HEK293 (cell line): ENCODE results near the gene LAMA5.

Experiments
- CTCF ChIA-PET: fragments of 350-600 bp; formaldehyde crosslinking; extraction: SDS; loops from one replicate; lab custom pipeline; 2021; ENCODE audit warnings: antibody characterized with exemption; lab: Yijun Ruan, JAX
- POLR2A ChIA-PET: fragments of 300-600 bp; formaldehyde crosslinking; extraction: SDS; loops from one replicate; lab custom pipeline; 2020; ENCODE audit warnings: antibody characterized with exemption, inconsistent platforms; lab: Yijun Ruan, JAX
- H3K27ac ChIP-seq: fragments of 200-500 bp; sonication (Bioruptor generic); 2 replicates; pipeline ENCODE4 v1.5.1; 2014; ENCODE audit warnings: low read depth, low read length, control low read depth, inconsistent platforms; ENCODE audit errors: extremely low read depth
- H3K36me3 ChIP-seq, 2 experiments: fragments of 200-500 bp in 1 of 2; sonication (Bioruptor generic) in 1 of 2; 1 replicate in 1 of 2; 2 replicates in 1 of 2; pipeline ENCODE4 v1.5.1; 2014 to 2017; ENCODE audit warnings: inconsistent platforms in 2 of 2, low read length in 2 of 2; ENCODE audit not compliant: control insufficient read depth in 2 of 2, insufficient read depth in 1 of 2
- H3K4me1 ChIP-seq: fragments of 200-500 bp; sonication (Bioruptor generic); 2 replicates; pipeline ENCODE4 v1.5.1; 2014; ENCODE audit warnings: mild to moderate bottlenecking, low read length, inconsistent platforms; ENCODE audit not compliant: control insufficient read depth, insufficient read depth
- H3K4me3 ChIP-seq: 2 replicates; pipeline ENCODE4 v1.5.1; 2011; ENCODE audit warnings: low read depth, mild to moderate bottlenecking, control low read depth, low read length, moderate library complexity
- H3K9me3 ChIP-seq: fragments of 200-500 bp; sonication (Bioruptor generic); 2 replicates; pipeline ENCODE4 v1.5.1; 2014; ENCODE audit warnings: low read depth, low read length, inconsistent platforms; ENCODE audit not compliant: control insufficient read depth, insufficient read depth
- GLIS2 ChIP-seq: fragments of 450-650 bp; formaldehyde crosslinking; IDR thresholded peaks from 2 replicates; pipeline ENCODE4 v1.5.1; 2016; ENCODE audit warnings: missing biosample characterization, missing genetic modification characterization
- KLF1 ChIP-seq: fragments of 450-650 bp; formaldehyde crosslinking; IDR thresholded peaks from 2 replicates; pipeline ENCODE4 v1.5.1; 2016; ENCODE audit warnings: missing biosample characterization, missing genetic modification characterization
- KLF7 ChIP-seq: fragments of 450-650 bp; formaldehyde crosslinking; IDR thresholded peaks from 2 replicates; pipeline ENCODE4 v1.5.1; 2016; ENCODE audit warnings: missing biosample characterization, missing genetic modification characterization, borderline replicate concordance
- KLF8 ChIP-seq: fragments of 450-650 bp; formaldehyde crosslinking; IDR thresholded peaks from 2 replicates; pipeline ENCODE4 v1.5.1; 2016; ENCODE audit warnings: missing biosample characterization, missing genetic modification characterization
- ZNF174 ChIP-seq: fragments of 450-650 bp; formaldehyde crosslinking; IDR thresholded peaks from 2 replicates; pipeline ENCODE4 v1.5.0; 2017; ENCODE audit warnings: missing biosample characterization, mild to moderate bottlenecking, missing genetic modification characterization
- ZNF214 ChIP-seq: fragments of 450-650 bp; formaldehyde crosslinking; IDR thresholded peaks from 2 replicates; pipeline ENCODE4 v1.5.1; 2017; ENCODE audit warnings: missing biosample characterization, mild to moderate bottlenecking, missing genetic modification characterization, borderline replicate concordance
- ZNF239 ChIP-seq: fragments of 450-650 bp; formaldehyde crosslinking; IDR thresholded peaks from 2 replicates; pipeline ENCODE4 v1.5.1; 2016; ENCODE audit warnings: missing biosample characterization, missing genetic modification characterization
- ZNF24 ChIP-seq: fragments of 450-650 bp; formaldehyde crosslinking; IDR thresholded peaks from 2 replicates; pipeline ENCODE4 v1.5.1; 2016; ENCODE audit warnings: missing biosample characterization, missing genetic modification characterization
- ZNF266 ChIP-seq: fragments of 450-650 bp; formaldehyde crosslinking; IDR thresholded peaks from 2 replicates; pipeline ENCODE4 v1.5.1; 2016; ENCODE audit warnings: missing biosample characterization, missing genetic modification characterization, low read depth
- ZNF335 ChIP-seq: fragments of 450-650 bp; formaldehyde crosslinking; conservative IDR thresholded peaks from 2 replicates; pipeline ENCODE4 v1.5.1; 2016; ENCODE audit warnings: missing biosample characterization, missing genetic modification characterization
- ZNF350 ChIP-seq: fragments of 450-650 bp; formaldehyde crosslinking; IDR thresholded peaks from 2 replicates; pipeline ENCODE4 v1.5.0; 2017; ENCODE audit warnings: missing biosample characterization, mild to moderate bottlenecking, missing genetic modification characterization
- ZNF423 ChIP-seq: fragments of 450-650 bp; formaldehyde crosslinking; IDR thresholded peaks from 2 replicates; pipeline ENCODE4 v1.5.1; 2016; ENCODE audit warnings: missing biosample characterization, missing genetic modification characterization
- ZNF521 ChIP-seq: fragments of 450-650 bp; formaldehyde crosslinking; IDR thresholded peaks from 2 replicates; pipeline ENCODE4 v1.5.1; 2017; ENCODE audit warnings: missing biosample characterization, mild to moderate bottlenecking, missing genetic modification characterization
- ZNF610 ChIP-seq: fragments of 450-650 bp; formaldehyde crosslinking; IDR thresholded peaks from 2 replicates; pipeline ENCODE4 v1.5.1; 2016; ENCODE audit warnings: missing biosample characterization, missing genetic modification characterization, borderline replicate concordance
- TF ChIP-seq, protein P1 (sequence below): fragments of 450-650 bp; formaldehyde crosslinking; IDR thresholded peaks from 2 replicates; pipeline ENCODE4 v1.5.1; 2016; ENCODE audit warnings: missing biosample characterization, missing genetic modification characterization
- TF ChIP-seq, protein P2 (sequence below): fragments of 450-650 bp; formaldehyde crosslinking; IDR thresholded peaks from 2 replicates; pipeline ENCODE4 v1.5.1; 2016; ENCODE audit warnings: missing biosample characterization, missing genetic modification characterization
- TF ChIP-seq, protein P3 (sequence below): fragments of 450-650 bp; formaldehyde crosslinking; IDR thresholded peaks from 2 replicates; pipeline ENCODE4 v1.5.1; 2016; ENCODE audit warnings: missing biosample characterization, missing genetic modification characterization
- TF ChIP-seq, protein P4 (sequence below): fragments of 450-650 bp; formaldehyde crosslinking; IDR thresholded peaks from 2 replicates; pipeline ENCODE4 v1.5.1; 2016; ENCODE audit warnings: missing biosample characterization, missing genetic modification characterization
- TF ChIP-seq, protein P5 (sequence below): fragments of 450-650 bp; formaldehyde crosslinking; IDR thresholded peaks from 2 replicates; pipeline ENCODE4 v1.5.1; 2016; ENCODE audit warnings: missing biosample characterization, missing genetic modification characterization
- TF ChIP-seq, protein P6 (sequence below): fragments of 450-650 bp; formaldehyde crosslinking; IDR thresholded peaks from 2 replicates; pipeline ENCODE4 v1.5.1; 2016; ENCODE audit warnings: missing biosample characterization, missing genetic modification characterization, borderline replicate concordance
- TF ChIP-seq, protein P7 (sequence below): fragments of 450-650 bp; formaldehyde crosslinking; IDR thresholded peaks from 2 replicates; pipeline ENCODE4 v1.5.1; 2017; ENCODE audit warnings: missing biosample characterization, missing genetic modification characterization

Gene LAMA5

DNA sequence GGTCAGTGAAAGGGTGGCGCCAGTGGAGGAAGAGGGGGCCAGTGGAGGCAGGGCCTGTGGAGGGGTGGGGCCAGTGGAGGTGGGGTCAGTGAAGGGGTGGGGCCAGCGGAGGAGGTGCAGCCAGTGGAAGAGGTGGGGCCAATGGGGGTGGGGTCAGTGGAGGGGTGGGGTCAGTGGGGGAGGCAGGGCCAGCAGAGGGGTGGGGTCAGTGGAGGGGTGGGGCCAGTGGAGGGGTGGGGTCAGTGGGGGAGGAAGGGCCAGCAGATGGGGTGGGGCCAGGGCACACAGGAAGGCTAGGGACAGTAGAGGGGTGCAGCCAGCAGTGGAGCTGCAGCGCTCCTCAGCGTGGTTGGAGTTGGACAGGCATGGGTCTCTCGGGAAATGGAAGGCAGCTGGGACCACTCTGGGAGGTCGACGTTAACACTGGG is 45.6 kb downstream of the LAMA5 start:
- H3K9me3 ChIP-seq, result no peaks in the 10 kb centered on the region
- ChIA-PET POLR2A (no interaction called here), CTCF (no interaction called here)
- no peaks in the 10 kb centered on the region for H3K4me1 ChIP-seq
- H3K4me3 ChIP-seq, result no peak overlapping the region
- H3K27ac ChIP-seq, result no peak overlapping the region
- peaks cover 0 to 70% of the 10 kb centered on the region in 2 experiments; a peak in 2 of 3 replicates for H3K36me3 ChIP-seq
- TF ChIP-seq KLF8 (tag by site-specific recombination) (peak; percentile 65), KLF1 (tag by site-specific recombination) (0 out of 2 replicates have a peak, but pooled peaks have one; percentile 55)
- TF ChIP-seq, protein P1, sequence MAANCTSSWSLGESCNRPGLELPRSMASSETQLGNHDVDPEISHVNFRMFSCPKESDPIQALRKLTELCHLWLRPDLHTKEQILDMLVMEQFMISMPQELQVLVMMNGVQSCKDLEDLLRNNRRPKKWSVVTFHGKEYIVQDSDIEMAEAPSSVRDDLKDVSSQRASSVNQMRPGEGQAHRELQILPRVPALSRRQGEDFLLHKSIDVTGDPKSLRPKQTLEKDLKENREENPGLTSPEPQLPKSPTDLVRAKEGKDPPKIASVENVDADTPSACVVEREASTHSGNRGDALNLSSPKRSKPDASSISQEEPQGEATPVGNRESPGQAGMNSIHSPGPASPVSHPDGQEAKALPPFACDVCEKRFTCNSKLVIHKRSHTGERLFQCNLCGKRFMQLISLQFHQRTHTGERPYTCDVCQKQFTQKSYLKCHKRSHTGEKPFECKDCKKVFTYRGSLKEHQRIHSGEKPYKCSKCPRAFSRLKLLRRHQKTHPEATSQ (tag by site-specific recombination), result no peak

DNA sequence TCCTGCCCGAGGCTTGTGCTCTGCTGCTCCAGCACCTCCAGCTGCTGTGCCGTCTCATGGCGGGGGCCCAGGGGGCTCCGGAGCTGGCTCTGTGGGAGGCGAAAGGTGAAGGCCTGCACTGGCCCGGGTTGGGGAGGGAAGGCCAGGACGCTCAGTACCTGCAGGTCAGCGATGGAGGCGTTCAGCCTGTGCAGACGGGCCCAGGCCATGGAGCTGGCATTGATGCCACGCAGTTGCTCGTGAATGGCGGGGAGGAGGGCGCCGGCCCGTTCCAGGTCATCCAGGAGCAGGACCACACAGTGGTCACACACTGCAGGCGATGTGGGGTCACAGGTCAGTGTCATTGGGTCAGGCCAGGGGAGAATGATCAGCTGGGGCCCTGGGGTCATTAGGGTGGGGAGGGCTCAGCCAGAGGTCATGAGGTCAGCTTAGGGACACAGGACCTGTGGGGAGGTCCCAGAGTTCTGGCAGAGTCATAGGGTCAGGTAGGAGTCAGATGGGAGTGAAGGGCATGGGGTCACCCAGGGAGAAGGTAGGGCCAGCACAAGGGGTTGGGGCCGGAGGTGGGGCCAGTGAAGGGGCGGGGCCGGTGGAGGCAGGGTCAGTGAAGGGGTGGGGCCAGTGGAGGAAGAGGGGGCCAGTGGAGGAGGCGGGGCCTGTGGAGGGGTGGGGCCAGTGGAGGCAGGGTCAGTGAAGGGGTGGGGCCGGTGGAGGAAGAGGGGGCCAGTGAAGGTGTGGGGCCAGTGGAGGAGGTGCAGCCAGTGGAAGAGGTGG is 46.3 kb downstream of the LAMA5 start:
- H3K27ac ChIP-seq, result no peak overlapping the region
- CTCF ChIA-PET, result interaction anchor here (0.8 kb wide), 1 partner anchor 62 kb away, joined by 4 read pairs; no protein-coding TSS in a partner anchor
- peaks cover 0 to 71% of the 10 kb centered on the region in 2 experiments; a peak in 2 of 3 replicates for H3K36me3 ChIP-seq
- TF ChIP-seq ZNF266 (tag by site-specific recombination) (no peak), ZNF174 (no peak), ZNF350 (tag by site-specific recombination) (no peak), GLIS2 (tag by site-specific recombination) (peak; percentile 34; the same call in 1 of the 2 replicates), ZNF239 (no peak), ZNF214 (no peak), ZNF521 (tag by site-specific recombination) (no peak), ZNF423 (tag by site-specific recombination) (no peak), KLF7 (tag by site-specific recombination) (no peak), ZNF24 (no peak), ZNF610 (no peak), ZNF335 (tag by site-specific recombination) (no peak)
- TF ChIP-seq, protein P2, sequence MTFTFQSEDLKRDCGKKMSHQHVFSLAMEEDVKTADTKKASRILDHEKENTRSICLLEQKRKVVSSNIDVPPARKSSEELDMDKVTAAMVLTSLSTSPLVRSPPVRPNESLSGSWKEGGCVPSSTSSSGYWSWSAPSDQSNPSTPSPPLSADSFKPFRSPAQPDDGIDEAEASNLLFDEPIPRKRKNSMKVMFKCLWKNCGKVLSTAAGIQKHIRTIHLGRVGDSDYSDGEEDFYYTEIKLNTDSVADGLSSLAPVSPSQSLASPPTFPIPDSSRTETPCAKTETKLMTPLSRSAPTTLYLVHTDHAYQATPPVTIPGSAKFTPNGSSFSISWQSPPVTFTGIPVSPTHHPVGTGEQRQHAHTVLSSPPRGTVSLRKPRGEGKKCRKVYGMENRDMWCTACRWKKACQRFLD (tag by site-specific recombination), result no peak
- TF ChIP-seq, protein P3, sequence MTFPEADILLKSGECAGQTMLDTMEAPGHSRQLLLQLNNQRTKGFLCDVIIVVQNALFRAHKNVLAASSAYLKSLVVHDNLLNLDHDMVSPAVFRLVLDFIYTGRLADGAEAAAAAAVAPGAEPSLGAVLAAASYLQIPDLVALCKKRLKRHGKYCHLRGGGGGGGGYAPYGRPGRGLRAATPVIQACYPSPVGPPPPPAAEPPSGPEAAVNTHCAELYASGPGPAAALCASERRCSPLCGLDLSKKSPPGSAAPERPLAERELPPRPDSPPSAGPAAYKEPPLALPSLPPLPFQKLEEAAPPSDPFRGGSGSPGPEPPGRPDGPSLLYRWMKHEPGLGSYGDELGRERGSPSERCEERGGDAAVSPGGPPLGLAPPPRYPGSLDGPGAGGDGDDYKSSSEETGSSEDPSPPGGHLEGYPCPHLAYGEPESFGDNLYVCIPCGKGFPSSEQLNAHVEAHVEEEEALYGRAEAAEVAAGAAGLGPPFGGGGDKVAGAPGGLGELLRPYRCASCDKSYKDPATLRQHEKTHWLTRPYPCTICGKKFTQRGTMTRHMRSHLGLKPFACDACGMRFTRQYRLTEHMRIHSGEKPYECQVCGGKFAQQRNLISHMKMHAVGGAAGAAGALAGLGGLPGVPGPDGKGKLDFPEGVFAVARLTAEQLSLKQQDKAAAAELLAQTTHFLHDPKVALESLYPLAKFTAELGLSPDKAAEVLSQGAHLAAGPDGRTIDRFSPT (tag by site-specific recombination), result peak; percentile 74
- TF ChIP-seq, protein P4, sequence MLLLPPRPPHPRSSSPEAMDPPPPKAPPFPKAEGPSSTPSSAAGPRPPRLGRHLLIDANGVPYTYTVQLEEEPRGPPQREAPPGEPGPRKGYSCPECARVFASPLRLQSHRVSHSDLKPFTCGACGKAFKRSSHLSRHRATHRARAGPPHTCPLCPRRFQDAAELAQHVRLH (tag by site-specific recombination), result no peak
- TF ChIP-seq, protein P5, sequence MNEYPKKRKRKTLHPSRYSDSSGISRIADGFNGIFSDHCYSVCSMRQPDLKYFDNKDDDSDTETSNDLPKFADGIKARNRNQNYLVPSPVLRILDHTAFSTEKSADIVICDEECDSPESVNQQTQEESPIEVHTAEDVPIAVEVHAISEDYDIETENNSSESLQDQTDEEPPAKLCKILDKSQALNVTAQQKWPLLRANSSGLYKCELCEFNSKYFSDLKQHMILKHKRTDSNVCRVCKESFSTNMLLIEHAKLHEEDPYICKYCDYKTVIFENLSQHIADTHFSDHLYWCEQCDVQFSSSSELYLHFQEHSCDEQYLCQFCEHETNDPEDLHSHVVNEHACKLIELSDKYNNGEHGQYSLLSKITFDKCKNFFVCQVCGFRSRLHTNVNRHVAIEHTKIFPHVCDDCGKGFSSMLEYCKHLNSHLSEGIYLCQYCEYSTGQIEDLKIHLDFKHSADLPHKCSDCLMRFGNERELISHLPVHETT (tag by site-specific recombination), result no peak
- TF ChIP-seq, protein P6, sequence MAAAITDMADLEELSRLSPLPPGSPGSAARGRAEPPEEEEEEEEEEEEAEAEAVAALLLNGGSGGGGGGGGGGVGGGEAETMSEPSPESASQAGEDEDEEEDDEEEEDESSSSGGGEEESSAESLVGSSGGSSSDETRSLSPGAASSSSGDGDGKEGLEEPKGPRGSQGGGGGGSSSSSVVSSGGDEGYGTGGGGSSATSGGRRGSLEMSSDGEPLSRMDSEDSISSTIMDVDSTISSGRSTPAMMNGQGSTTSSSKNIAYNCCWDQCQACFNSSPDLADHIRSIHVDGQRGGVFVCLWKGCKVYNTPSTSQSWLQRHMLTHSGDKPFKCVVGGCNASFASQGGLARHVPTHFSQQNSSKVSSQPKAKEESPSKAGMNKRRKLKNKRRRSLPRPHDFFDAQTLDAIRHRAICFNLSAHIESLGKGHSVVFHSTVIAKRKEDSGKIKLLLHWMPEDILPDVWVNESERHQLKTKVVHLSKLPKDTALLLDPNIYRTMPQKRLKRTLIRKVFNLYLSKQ (tag by site-specific recombination), result no peak
- TF ChIP-seq, protein P7, sequence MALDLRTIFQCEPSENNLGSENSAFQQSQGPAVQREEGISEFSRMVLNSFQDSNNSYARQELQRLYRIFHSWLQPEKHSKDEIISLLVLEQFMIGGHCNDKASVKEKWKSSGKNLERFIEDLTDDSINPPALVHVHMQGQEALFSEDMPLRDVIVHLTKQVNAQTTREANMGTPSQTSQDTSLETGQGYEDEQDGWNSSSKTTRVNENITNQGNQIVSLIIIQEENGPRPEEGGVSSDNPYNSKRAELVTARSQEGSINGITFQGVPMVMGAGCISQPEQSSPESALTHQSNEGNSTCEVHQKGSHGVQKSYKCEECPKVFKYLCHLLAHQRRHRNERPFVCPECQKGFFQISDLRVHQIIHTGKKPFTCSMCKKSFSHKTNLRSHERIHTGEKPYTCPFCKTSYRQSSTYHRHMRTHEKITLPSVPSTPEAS (tag by site-specific recombination), result no peak

More for the DNA sequence above, 46.3 kb downstream of the LAMA5 start:
- POLR2A ChIA-PET, result interaction anchor here (1.0 kb wide), 1 partner anchor 48 kb away, joined by 3 read pairs; no protein-coding TSS in a partner anchor
- no peaks in the 10 kb centered on the region for H3K9me3 ChIP-seq
- no peak overlapping the region for H3K4me3 ChIP-seq
- H3K4me1 ChIP-seq, result no peaks in the 10 kb centered on the region
